Esophagus muscularis mucosa (tissue), 4 donors: Measurements from ENCODE around the gene OR2T12. TPM values are rescaled to one million over a fixed set of nuclear protein-coding genes. Genes with fewer than 3 reads are reported as not detected.
"Not testable (repeated sequence)": the region's sequence is repeated elsewhere in the genome, so short reads cannot be mapped to it uniquely, and the experiment has no call there.

Experiments
- DNase-seq: peaks from one replicate; pipeline ENCODE4 v3.0.0-alpha.2; 2017; ENCODE audit errors: extremely low spot score
- H3K27ac ChIP-seq, 4 donors: fragments of 200-600 bp; sonication (generic); replicated peaks in 1 of 4; 1 replicate in 3 of 4; 2 replicates in 1 of 4; pipeline ENCODE4 v1.5.1; 2016 to 2019; ENCODE audit warnings: mild to moderate bottlenecking in 1 of 4
- H3K27me3 ChIP-seq, 4 donors: fragments of 200-600 bp; sonication (generic); one replicate each; pipeline versions ENCODE4 v1.5.1 to v1.6.0; 2016 to 2019
- H3K36me3 ChIP-seq, 4 donors: fragments of 200-600 bp; sonication (generic); one replicate each; pipeline ENCODE4 v1.5.1; 2016 to 2019
- H3K4me1 ChIP-seq, 4 donors: fragments of 200-600 bp; sonication (generic); one replicate each; pipeline ENCODE4 v1.5.1; 2016 to 2019
- H3K4me3 ChIP-seq, 4 donors: fragments of 200-600 bp; sonication (generic); 1 replicate in 2 of 4; 2 replicates in 2 of 4; pipeline ENCODE4 v1.5.1; 2016 to 2019; ENCODE audit warnings: mild to moderate bottlenecking in 4 of 4, moderate library complexity in 1 of 4
- H3K9me3 ChIP-seq, 4 donors: fragments of 200-600 bp; sonication (generic); 1 replicate in 3 of 4; 2 replicates in 1 of 4; pipeline ENCODE4 v1.5.1; 2016 to 2019
- EP300 ChIP-seq: sonication (generic); formaldehyde crosslinking; IDR thresholded peaks from one replicate; pipeline ENCODE4 v1.6.1; 2017; ENCODE audit warnings: antibody characterized with exemption
- POLR2A ChIP-seq: fragments of 450-650 bp; IDR thresholded peaks from one replicate; pipeline ENCODE4 v1.6.1; 2017; ENCODE audit warnings: antibody characterized with exemption, moderate library complexity, mild to moderate bottlenecking, low read depth
- POLR2AphosphoS5 ChIP-seq, 2 donors: sonication (generic); formaldehyde crosslinking; IDR thresholded peaks; one replicate each; pipeline ENCODE4 v1.6.1; 2017; ENCODE audit warnings: antibody characterized with exemption in 2 of 2
- WGBS: methylation state at CpG from one replicate; pipeline ENCODE4 v1.1.5; 2018; 5-methylcytosine and 5-hydroxymethylcytosine counted together
- intact Hi-C: fragments of 100-400 bp; cut with DNase I; formaldehyde crosslinking; loops from one replicate; pipeline ENCODE4 v1.15.1; 2023
- total RNA-seq, 4 donors: library from RNA; depleted of rRNA; stranded (reverse); fragments of >200 nt; gene quantifications; one replicate each; pipeline versions ENCODE4 v1.1.0 to v1.2.1, GENCODE V29; 2016
- TF ChIP-seq, protein P1 (sequence below), 3 experiments: fragments of 200-600 bp in 2 of 3; fragments of 450-650 bp in 1 of 3; sonication (generic) in 2 of 3; IDR thresholded peaks; one replicate each; pipeline ENCODE4 v1.5.1; 2017 to 2019; ENCODE audit warnings: antibody characterized with exemption in 3 of 3, mild to moderate bottlenecking in 2 of 3, moderate library complexity in 1 of 3

OR2T12 gene
- total RNA-seq, 4 donors from 2014 or later = not detected

DNA sequence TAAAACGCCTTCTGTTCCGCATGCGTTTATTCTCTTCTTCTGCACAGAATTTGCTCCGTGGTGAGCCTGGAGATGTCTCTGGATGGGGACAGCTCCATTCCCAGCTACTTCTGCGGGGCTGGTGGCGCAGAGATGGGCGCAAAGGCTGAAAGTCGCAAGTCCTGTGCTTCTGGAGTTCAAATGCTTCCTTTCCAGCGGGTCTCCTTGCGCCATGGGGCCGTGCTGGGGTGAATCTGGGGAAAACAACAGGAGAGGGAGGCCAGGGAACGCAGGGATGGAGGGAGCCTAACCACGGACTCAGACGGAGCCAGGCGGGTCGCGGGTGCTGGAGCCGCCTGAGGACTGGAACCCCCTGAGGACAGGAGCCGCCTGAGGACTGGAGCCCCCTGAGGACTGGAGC, 2.9 kb upstream of the OR2T12 start:
- H3K36me3 ChIP-seq = no peaks in the 10 kb centered on the region
- WGBS = 77% methylated on average over 14 of the region's 19 CpGs
- no peaks in the 10 kb centered on the region for H3K9me3 ChIP-seq
- H3K27ac ChIP-seq = no peak overlapping the region
- TF ChIP-seq POLR2A (no peak), EP300 (no peak), POLR2AphosphoS5 (IDR thresholded peaks at IDR 0.05) (no peak)
- TF ChIP-seq, protein P1, sequence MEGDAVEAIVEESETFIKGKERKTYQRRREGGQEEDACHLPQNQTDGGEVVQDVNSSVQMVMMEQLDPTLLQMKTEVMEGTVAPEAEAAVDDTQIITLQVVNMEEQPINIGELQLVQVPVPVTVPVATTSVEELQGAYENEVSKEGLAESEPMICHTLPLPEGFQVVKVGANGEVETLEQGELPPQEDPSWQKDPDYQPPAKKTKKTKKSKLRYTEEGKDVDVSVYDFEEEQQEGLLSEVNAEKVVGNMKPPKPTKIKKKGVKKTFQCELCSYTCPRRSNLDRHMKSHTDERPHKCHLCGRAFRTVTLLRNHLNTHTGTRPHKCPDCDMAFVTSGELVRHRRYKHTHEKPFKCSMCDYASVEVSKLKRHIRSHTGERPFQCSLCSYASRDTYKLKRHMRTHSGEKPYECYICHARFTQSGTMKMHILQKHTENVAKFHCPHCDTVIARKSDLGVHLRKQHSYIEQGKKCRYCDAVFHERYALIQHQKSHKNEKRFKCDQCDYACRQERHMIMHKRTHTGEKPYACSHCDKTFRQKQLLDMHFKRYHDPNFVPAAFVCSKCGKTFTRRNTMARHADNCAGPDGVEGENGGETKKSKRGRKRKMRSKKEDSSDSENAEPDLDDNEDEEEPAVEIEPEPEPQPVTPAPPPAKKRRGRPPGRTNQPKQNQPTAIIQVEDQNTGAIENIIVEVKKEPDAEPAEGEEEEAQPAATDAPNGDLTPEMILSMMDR (IDR thresholded peaks at IDR 0.05) = no peak
- H3K4me1 ChIP-seq = no peaks in the 10 kb centered on the region
- intact Hi-C loops = no loop called here
- H3K4me3 ChIP-seq = no peak overlapping the region
- H3K27me3 ChIP-seq = no peaks in the 10 kb centered on the region
- DNase-seq = no peak

- H3K4me3 ChIP-seq, DNase-seq, intact Hi-C loops, H3K27me3 ChIP-seq, H3K36me3 ChIP-seq, H3K9me3 ChIP-seq, H3K4me1 ChIP-seq, H3K27ac ChIP-seq: not testable (repeated sequence)
- WGBS = 82% methylated on average over 8 of the region's 9 CpGs
Measured at GRCh38 chr1:248305672-248306071, 2.4 kb upstream of the OR2T12 start.

DNA sequence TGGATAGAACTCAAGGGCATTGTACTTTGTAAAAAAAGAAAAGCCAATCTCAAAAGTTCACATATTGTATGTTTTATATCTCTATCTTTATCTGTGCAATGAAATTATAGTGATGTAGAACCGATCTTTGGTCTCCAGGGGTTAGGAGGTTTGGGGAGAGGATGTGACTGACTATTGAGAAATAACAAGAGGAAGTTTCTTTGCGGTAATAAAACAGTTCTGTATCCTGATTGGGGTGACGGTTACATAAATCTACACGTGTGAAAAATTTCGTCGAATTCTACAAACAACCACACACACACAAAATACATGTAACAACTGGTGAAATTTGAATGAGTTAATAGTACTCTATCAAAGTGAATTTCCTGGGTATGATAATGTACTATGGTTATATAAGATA, 14.8 kb downstream of the OR2T12 start:
- Histone ChIP-seq H3K36me3 (no peaks in the 10 kb centered on the region), H3K27ac (no peak overlapping the region), H3K4me1 (no peaks in the 10 kb centered on the region), H3K27me3 (no peaks in the 10 kb centered on the region), H3K4me3 (no peak overlapping the region), H3K9me3 (no peaks in the 10 kb centered on the region)
- WGBS = 47% methylated on average over 6 of the region's 6 CpGs
- intact Hi-C loops = no loop called here
- DNase-seq = no peak
- no peak for TF ChIP-seq POLR2A
- TF ChIP-seq, protein P1 (IDR thresholded peaks at IDR 0.05) = no peak
- TF ChIP-seq EP300 = no peak
- TF ChIP-seq POLR2AphosphoS5 (IDR thresholded peaks at IDR 0.05) = no peak

DNA sequence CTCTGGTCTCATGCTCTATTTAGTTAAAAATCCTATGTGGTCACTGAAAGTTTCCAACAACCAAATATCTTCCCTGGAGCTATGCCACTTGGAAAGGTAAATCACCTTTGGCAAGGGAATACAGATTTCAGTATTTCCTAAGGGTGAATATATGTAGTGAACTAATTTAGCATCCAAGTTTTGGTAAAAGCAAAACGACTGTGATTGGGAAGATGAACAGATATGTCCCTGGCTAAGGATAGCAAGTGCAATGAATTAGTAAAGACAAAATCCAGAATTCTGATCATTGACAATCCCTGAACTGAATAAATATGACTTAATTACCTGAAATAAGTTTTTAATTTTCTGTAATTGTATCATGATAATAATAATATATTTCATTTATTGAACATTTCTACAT, 25.3 kb downstream of the OR2T12 start, which contains the start of gene OR2T33:
Gene OR2T33, minus strand, starts transcription at position 101 of the 400 bp plus-strand sequence. CDS start 4,162 bp downstream, outside the sequence.
- Histone ChIP-seq H3K27ac (no peak within 1 kb of the TSS), H3K9me3 (no peaks in the 10 kb centered on the region), H3K4me3 (no peak within 1 kb of the TSS), H3K4me1 (no peaks in the 10 kb centered on the region), H3K36me3 (no peaks in the 10 kb centered on the region), H3K27me3 (no peaks in the 10 kb centered on the region)
- DNase-seq = no peak
- TF ChIP-seq, protein P1 (IDR thresholded peaks at IDR 0.05) = no peak
- TF ChIP-seq POLR2AphosphoS5 (IDR thresholded peaks at IDR 0.05) = no peak
- no peak for TF ChIP-seq EP300
- no peak for TF ChIP-seq POLR2A
- 30% methylated on average over 1 of the region's 1 CpG for WGBS
- intact Hi-C loops = no loop called here

DNA sequence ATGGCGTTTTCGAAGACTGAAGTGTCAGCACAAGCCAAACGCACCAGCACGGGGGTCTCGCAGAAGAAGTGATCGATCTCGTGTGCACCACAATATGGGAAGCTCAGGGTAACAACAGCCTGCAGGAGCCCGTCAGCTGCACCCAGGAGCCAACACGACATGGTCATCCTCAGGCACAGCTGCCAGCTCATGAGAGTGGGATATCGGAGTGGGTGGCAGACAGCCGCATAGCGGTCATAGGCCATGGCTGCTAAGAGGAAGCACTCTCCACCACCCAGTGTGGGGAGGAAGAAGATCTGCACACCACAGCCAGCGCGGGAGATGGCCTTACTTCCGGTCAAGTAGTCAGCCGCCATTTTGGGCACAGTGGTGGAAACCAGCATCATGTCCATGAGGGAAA, 30.0 kb downstream of the OR2T12 start:
- H3K27me3 ChIP-seq, H3K4me3 ChIP-seq, DNase-seq, H3K36me3 ChIP-seq, H3K4me1 ChIP-seq, H3K27ac ChIP-seq, H3K9me3 ChIP-seq, intact Hi-C loops: not testable (repeated sequence)
- WGBS = no CpG with 5 or more reads among the region's 16 CpGs

DNA sequence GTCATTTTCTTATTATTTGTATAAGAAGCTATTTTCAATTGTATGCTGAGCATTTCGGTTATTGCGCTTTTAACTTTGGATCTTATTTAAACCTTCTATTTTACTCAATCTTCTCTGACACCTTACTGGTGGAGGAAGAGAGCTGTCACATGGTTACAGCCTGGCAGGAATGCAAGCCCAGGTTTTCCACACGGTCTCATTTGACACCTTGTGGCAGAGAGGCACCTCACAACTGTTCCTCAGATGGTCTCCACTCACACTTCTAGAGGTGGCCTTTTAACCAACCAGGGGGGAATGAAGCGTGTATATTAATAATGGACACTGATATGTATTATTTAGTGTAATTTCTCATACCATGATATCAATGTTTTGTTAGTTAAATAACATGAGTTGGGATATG, 35.0 kb downstream of the OR2T12 start:
- intact Hi-C loops = no loop called here
- TF ChIP-seq POLR2AphosphoS5 (IDR thresholded peaks at IDR 0.05) (no peak), EP300 (no peak), POLR2A (no peak)
- TF ChIP-seq, protein P1 (IDR thresholded peaks at IDR 0.05) = no peak
- H3K9me3 ChIP-seq = no peaks in the 10 kb centered on the region
- WGBS = 59% methylated on average over 4 of the region's 4 CpGs
- H3K4me1 ChIP-seq = no peaks in the 10 kb centered on the region
- DNase-seq = no peak
- H3K4me3 ChIP-seq = no peak overlapping the region
- H3K27ac ChIP-seq = no peak overlapping the region
- no peaks in the 10 kb centered on the region for H3K36me3 ChIP-seq
- H3K27me3 ChIP-seq = no peaks in the 10 kb centered on the region

DNA sequence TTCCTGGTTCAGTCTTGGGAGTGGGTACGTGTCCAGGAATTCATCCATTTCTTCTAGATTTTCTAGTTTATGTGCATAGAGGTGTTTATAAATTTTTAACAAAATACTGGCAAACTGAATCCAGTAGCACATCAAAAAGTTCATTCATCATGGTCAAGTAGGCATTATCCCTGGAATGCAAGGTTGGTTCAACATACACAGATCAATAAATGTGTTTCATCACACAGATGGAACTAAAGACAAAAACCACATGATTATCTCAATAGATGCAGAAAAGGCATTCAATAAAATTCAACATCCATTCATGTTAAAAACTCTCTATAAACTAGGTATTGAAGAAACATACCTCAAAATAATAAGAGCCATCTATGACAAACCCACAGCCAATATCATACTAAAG, 43.9 kb downstream of the OR2T12 start:
- H3K27ac ChIP-seq, H3K36me3 ChIP-seq, H3K27me3 ChIP-seq, intact Hi-C loops, H3K4me1 ChIP-seq, H3K4me3 ChIP-seq, DNase-seq: not testable (repeated sequence)
- peaks cover 0 to 11% (median 5%) of the 10 kb centered on the region in 4 donors for H3K9me3 ChIP-seq
- WGBS = 68% methylated on average over 1 of the region's 1 CpG
